IPS DF 4.7 (cell line): ENCODE results near the gene TM4SF5.

ENCODE experiments used
- DNase-seq: peaks from one replicate; pipeline ENCODE4 v3.0.0-alpha.2; 2013; ENCODE audit warnings: low spot score; ENCODE audit errors: extremely low read depth

Gene TM4SF5

GRCh38 chr17:4788807-4789700, 17.4 kb downstream of the TM4SF5 start, which contains the start of gene GLTPD2:
Gene GLTPD2, plus strand, starts transcription at chr17:4788964. Its CDS starts 48 bp downstream, at chr17:4789012.
- DNase-seq: no peak

GRCh38 chr17:4789701-4789950, 17.9 kb downstream of the TM4SF5 start:
- DNase-seq: no peak

GRCh38 chr17:4789951-4790704, 18.4 kb downstream of the TM4SF5 start:
- no peak for DNase-seq

- no peak for DNase-seq
These were observed 19.0 kb downstream of the TM4SF5 start for GRCh38 chr17:4790705-4791088.

GRCh38 chr17:4795168-4795567, 23.5 kb downstream of the TM4SF5 start:
- no peak for DNase-seq

GRCh38 chr17:4796552-4796920, 24.9 kb downstream of the TM4SF5 start:
- DNase-seq: no peak

GRCh38 chr17:4800462-4801196, 28.9 kb downstream of the TM4SF5 start:
- DNase-seq: no peak

- DNase-seq: no peak
These were observed 30.5 kb downstream of the TM4SF5 start, which contains the start of gene C17orf114 for GRCh38 chr17:4802228-4802627. Gene C17orf114, minus strand, starts transcription at chr17:4802328.

GRCh38 chr17:4806456-4806776, 34.7 kb downstream of the TM4SF5 start:
- no peak for DNase-seq

GRCh38 chr17:4806777-4807604, 35.3 kb downstream of the TM4SF5 start, which contains the start of gene PLD2:
Gene PLD2, plus strand, starts transcription at chr17:4807152. Its CDS starts 621 bp downstream, at chr17:4807773.
- no peak for DNase-seq

- no peak for DNase-seq
These were observed 36.1 kb downstream of the TM4SF5 start for GRCh38 chr17:4807605-4808377.

GRCh38 chr17:4808378-4808767, 36.7 kb downstream of the TM4SF5 start:
- DNase-seq: no peak

GRCh38 chr17:4810696-4811290, 39.1 kb downstream of the TM4SF5 start:
- DNase-seq: no peak

GRCh38 chr17:4811471-4811870, 39.8 kb downstream of the TM4SF5 start:
- DNase-seq: no peak

GRCh38 chr17:4812690-4813089, 41.0 kb downstream of the TM4SF5 start:
- no peak for DNase-seq

GRCh38 chr17:4815043-4815675, 43.5 kb downstream of the TM4SF5 start:
- no peak for DNase-seq

- DNase-seq: no peak
These were observed 45.1 kb downstream of the TM4SF5 start for GRCh38 chr17:4816826-4817225.

- no peak for DNase-seq
These were observed 46.6 kb downstream of the TM4SF5 start for GRCh38 chr17:4818276-4818675.

GRCh38 chr17:4822835-4823234, 51.1 kb downstream of the TM4SF5 start:
- DNase-seq: no peak
